Stimulated activated CD4-positive, alpha-beta T cell treated with anti-CD3 and anti-CD28 coated beads, Interleukin-12 subunit alpha, Interleukin-12 subunit beta, amount 100 ng/mL, for 4 hours (primary cell): ENCODE measurements around the gene SH2B2.
"Not testable (repeated sequence)": the region's sequence is repeated elsewhere in the genome, so short reads cannot be mapped to it uniquely, and the experiment has no call there.

ENCODE experiments used
- DNase-seq: peaks from one replicate; pipeline ENCODE4 v3.0.0-alpha.2; 2020

Gene SH2B2

GRCh38 chr7:102306916-102307677 is 20.4 kb downstream of the SH2B2 start:
- DNase-seq: no peak

- no peak for DNase-seq
Observed at GRCh38 chr7:102310414-102310815, 23.7 kb downstream of the SH2B2 start.

- DNase-seq: no peak
Observed at GRCh38 chr7:102312317-102312716, 25.6 kb downstream of the SH2B2 start.

- no peak for DNase-seq
Observed at GRCh38 chr7:102313997-102314780, 27.5 kb downstream of the SH2B2 start.

GRCh38 chr7:102317231-102318059 is 30.8 kb downstream of the SH2B2 start:
- DNase-seq: no peak

GRCh38 chr7:102318482-102318971 is 31.9 kb downstream of the SH2B2 start:
- no peak for DNase-seq

- no peak for DNase-seq
Observed at GRCh38 chr7:102319671-102320070, 33.0 kb downstream of the SH2B2 start.

- DNase-seq: no peak
Observed at GRCh38 chr7:102320181-102320580, 33.5 kb downstream of the SH2B2 start.

- no peak for DNase-seq
Observed at GRCh38 chr7:102320601-102321350, 34.1 kb downstream of the SH2B2 start.

GRCh38 chr7:102321351-102322201 is 34.9 kb downstream of the SH2B2 start:
- DNase-seq: no peak

GRCh38 chr7:102322202-102322715 is 35.6 kb downstream of the SH2B2 start:
- DNase-seq: no peak

GRCh38 chr7:102323914-102324195 is 37.2 kb downstream of the SH2B2 start:
- no peak for DNase-seq

GRCh38 chr7:102325106-102325505 is 38.4 kb downstream of the SH2B2 start:
- not testable (repeated sequence) for DNase-seq

GRCh38 chr7:102326157-102326889 is 39.7 kb downstream of the SH2B2 start:
- no peak for DNase-seq

GRCh38 chr7:102327183-102327582 is 40.5 kb downstream of the SH2B2 start:
- not testable (repeated sequence) for DNase-seq

- not testable (repeated sequence) for DNase-seq
Observed at GRCh38 chr7:102328863-102329262, 42.2 kb downstream of the SH2B2 start.

GRCh38 chr7:102329366-102329765 is 42.7 kb downstream of the SH2B2 start:
- DNase-seq: not testable (repeated sequence)

GRCh38 chr7:102330666-102331460 is 44.2 kb downstream of the SH2B2 start:
- not testable (repeated sequence) for DNase-seq

GRCh38 chr7:102335574-102335973 is 48.9 kb downstream of the SH2B2 start:
- not testable (repeated sequence) for DNase-seq

GRCh38 chr7:102337002-102337401 is 50.3 kb downstream of the SH2B2 start:
- not testable (repeated sequence) for DNase-seq
